ENCODE measurements around the gene HECTD1.

HECTD1 gene

GRCh38 chr14:31080056-31080455 is 127.5 kb downstream of the HECTD1 start:
- ChIA-PET POLR2A (no interaction called here), CTCF (interaction anchor here (1.2 kb wide), 2 partner anchors 10 to 90 kb away, joined by 3 to 4 read pairs; no protein-coding TSS in a partner anchor)
- no peak for DNase-seq (ENCODE audit: extremely low spot score)
- TF ChIP-seq CTCF (IDR thresholded peaks at IDR 0.05; ENCODE audit: control extremely low read depth, extremely low read depth, low read depth, missing control alignments), result no peak

GRCh38 chr14:31078766-31079165 is 128.8 kb downstream of the HECTD1 start:
- no peak for TF ChIP-seq CTCF (IDR thresholded peaks at IDR 0.05; ENCODE audit: control extremely low read depth, extremely low read depth, low read depth, missing control alignments)
- ChIA-PET CTCF (interaction anchor here (1.3 kb wide), 1 partner anchor 97 kb away, joined by 3 read pairs; no protein-coding TSS in a partner anchor), POLR2A (no interaction called here)
- DNase-seq (ENCODE audit: extremely low spot score), result no peak

GRCh38 chr14:31075144-31075543 is 132.4 kb downstream of the HECTD1 start:
- ChIA-PET CTCF (no interaction called here), POLR2A (no interaction called here)
- no peak for DNase-seq (ENCODE audit: extremely low spot score)
- TF ChIP-seq CTCF (IDR thresholded peaks at IDR 0.05; ENCODE audit: control extremely low read depth, extremely low read depth, low read depth, missing control alignments), result no peak

- ChIA-PET POLR2A (no interaction called here), CTCF (interaction anchor here (1.3 to 1.8 kb wide), 3 partner anchors 9 to 88 kb away, joined by 3 to 5 read pairs (median 4); no protein-coding TSS in a partner anchor)
- DNase-seq (ENCODE audit: extremely low spot score), result no peak
- no peak for TF ChIP-seq CTCF (IDR thresholded peaks at IDR 0.05; ENCODE audit: control extremely low read depth, extremely low read depth, low read depth, missing control alignments)
Observed at GRCh38 chr14:31071151-31071550, 136.4 kb downstream of the HECTD1 start.

GRCh38 chr14:31070431-31070830 is 137.2 kb downstream of the HECTD1 start:
- DNase-seq (ENCODE audit: extremely low spot score), result no peak
- TF ChIP-seq CTCF (IDR thresholded peaks at IDR 0.05; ENCODE audit: control extremely low read depth, extremely low read depth, low read depth, missing control alignments), result no peak
- ChIA-PET CTCF (interaction anchor here (0.8 to 2.7 kb wide), 6 partner anchors 8 to 87 kb away, joined by 3 to 11 read pairs (median 4); no protein-coding TSS in a partner anchor), POLR2A (no interaction called here)

- DNase-seq (ENCODE audit: extremely low spot score), result no peak
- ChIA-PET POLR2A (no interaction called here), CTCF (interaction anchor here (0.8 to 2.7 kb wide), 4 partner anchors 10 to 15 kb away, joined by 3 to 11 read pairs (median 4); no protein-coding TSS in a partner anchor)
- no peak for TF ChIP-seq CTCF (IDR thresholded peaks at IDR 0.05; ENCODE audit: control extremely low read depth, extremely low read depth, low read depth, missing control alignments)
Observed at GRCh38 chr14:31069343-31069742, 138.2 kb downstream of the HECTD1 start.
